ENCODE data around the gene PAK4. TPM values are rescaled to one million over a fixed set of nuclear protein-coding genes. Genes with fewer than 3 reads are reported as not detected.

The PAK4 gene
- total RNA-seq, 1 experiment from 2014 or later, result 63.1 TPM

GRCh38 chr19:39171479-39172465 lies 46.2 kb downstream of the PAK4 start:
- Histone ChIP-seq H3K4me1 (ENCODE audit: insufficient read depth, low read length) (no peaks in the 10 kb centered on the region; the same call in 1 of the 2 replicates), H3K23ac (ENCODE audit: insufficient read length, low read depth, low read length) (no peak overlapping the region), H3T11ph (ENCODE audit: low read length) (no peak overlapping the region), H3K4me2 (ENCODE audit: insufficient read depth, insufficient read length, low read length) (no peak overlapping the region), H3K56ac (ENCODE audit: insufficient read length, low read depth, low read length) (no peak overlapping the region), H3K9me3 (ENCODE audit: control insufficient read depth, low read depth, low read length) (no peaks in the 10 kb centered on the region), H4K20me1 (ENCODE audit: control insufficient read depth, insufficient read depth, insufficient read length) (no peaks in the 10 kb centered on the region), H4K5ac (ENCODE audit: insufficient read length, low read depth, low read length) (no peak overlapping the region), H3K4ac (ENCODE audit: low read depth, low read length) (no peak overlapping the region), H4K91ac (ENCODE audit: insufficient read length, low read depth, low read length) (no peak overlapping the region), H2AK5ac (ENCODE audit: insufficient read length, low read length) (no peak overlapping the region), H2BK20ac (ENCODE audit: low read depth, low read length, poor library complexity, severe bottlenecking) (no peak overlapping the region), H3K23me2 (ENCODE audit: insufficient read length, low read depth, low read length, poor library complexity, severe bottlenecking) (peaks cover 3% of the 10 kb centered on the region), H3K27ac (ENCODE audit: insufficient read length, low read depth, low read length) (no peak overlapping the region), H3K79me1 (ENCODE audit: insufficient read depth, low read depth, low read length, poor library complexity, severe bottlenecking) (no peaks in the 10 kb centered on the region), H3K27me3 (ENCODE audit: insufficient read depth, low read length) (no peaks in the 10 kb centered on the region), H3K14ac (ENCODE audit: insufficient read depth, low read length) (no peak overlapping the region), H4K8ac (replicated peaks; ENCODE audit: insufficient read length, low read depth, low read length) (no peak overlapping the region), H2AFZ (ENCODE audit: low read length) (no peak overlapping the region), H3K79me2 (ENCODE audit: insufficient read depth, low read length) (no peaks in the 10 kb centered on the region), H2BK120ac (ENCODE audit: low read depth, low read length, poor library complexity, severe bottlenecking) (no peak overlapping the region), H3K18ac (ENCODE audit: insufficient read length, low read depth, low read length) (no peak overlapping the region), H2BK15ac (ENCODE audit: low read depth, low read length) (no peak overlapping the region), H2BK5ac (ENCODE audit: insufficient read length, low read length) (no peak overlapping the region), H3K9ac (ENCODE audit: extremely low read depth, insufficient read length, low read length) (no peak overlapping the region), H2BK12ac (ENCODE audit: insufficient read length, low read depth, low read length) (no peak overlapping the region)
- no CpG with 5 or more reads among the region's 27 CpGs for WGBS (ENCODE audit: extremely low coverage, insufficient read length, low lambda C conversion rate)
- Mint-ChIP-seq H3K9me3 (no peaks in the 10 kb centered on the region), H3K27ac (peak overlapping the region in 1 of 3 experiments; percentile 78; a peak in 4 of 7 replicates), H3K27me3 (ENCODE audit: low read depth) (no peaks in the 10 kb centered on the region), H3K36me3 (ENCODE audit: insufficient read depth in 1 of 3, low read depth in 3 of 3) (peaks cover 2 to 33% (median 23%) of the 10 kb centered on the region in 3 experiments; a peak in 6 of 7 replicates), H3K4me1 (peaks cover 13 to 21% of the 10 kb centered on the region in 2 experiments), H3K4me3 (no peak overlapping the region)
- no peak for DNase-seq
- no peak for TF ChIP-seq CTCF (conservative IDR thresholded peaks at IDR 0.05)

Measured in H9 (cell line).